A549 treated with Hydrocortisone at 1 μM for 4 hours (cell line): Measurements from ENCODE around the gene LLPH. TPM values are rescaled to one million over a fixed set of nuclear protein-coding genes. Genes with fewer than 3 reads are reported as not detected.

ENCODE experiments used
- total RNA-seq: library from RNA; stranded (reverse); fragments of 200-300 nt; extraction: Qiagen RNA extraction; gene quantifications from 5 replicates; pipeline ENCODE4 v1.2.3, GENCODE V29; 2022

LLPH gene
- total RNA-seq: 49.5 to 56.3 TPM (median 54.3 TPM) in 5 replicates

DNA sequence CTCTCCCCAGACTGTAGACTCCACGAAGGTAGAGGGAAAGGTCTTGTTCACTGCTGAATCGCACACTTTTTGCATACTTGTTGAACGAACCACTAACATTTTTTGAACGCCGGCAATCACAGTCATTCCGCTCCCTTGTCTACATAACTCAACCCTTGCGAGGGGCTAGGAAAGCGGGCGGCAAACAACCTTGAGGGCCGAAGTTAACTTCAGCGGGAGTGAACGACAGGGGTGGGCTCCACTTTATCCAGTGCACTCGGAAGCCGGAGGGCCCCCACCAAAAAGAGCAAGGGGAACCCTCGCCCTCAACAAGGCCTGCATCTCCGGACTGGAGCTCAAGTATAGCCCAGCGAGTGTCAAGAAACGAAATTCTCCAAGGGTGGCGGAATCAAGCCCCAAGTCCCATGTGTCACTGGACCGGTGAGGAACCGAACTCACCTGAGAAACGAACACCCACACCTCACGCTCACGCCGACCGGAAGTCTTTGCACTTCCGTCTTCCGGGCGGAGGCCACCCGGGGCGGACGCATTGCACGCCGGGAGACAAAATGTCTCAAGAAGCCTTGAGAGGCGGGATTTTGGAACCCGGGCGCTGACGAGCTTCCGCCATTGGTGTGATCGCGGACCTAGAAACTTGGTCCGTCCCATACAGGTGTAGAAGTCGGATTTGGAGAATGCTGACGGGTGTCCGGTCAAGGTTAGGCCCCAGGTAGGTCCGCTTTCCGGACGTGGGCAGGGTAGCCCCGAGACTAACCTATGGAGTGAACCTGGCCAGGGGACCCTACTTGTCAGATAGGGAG lies at the start of gene LLPH:
LLPH (minus strand) TSS at position 484 of the 800 bp plus-strand sequence. CDS start 1,644 bp downstream, outside the sequence.

DNA sequence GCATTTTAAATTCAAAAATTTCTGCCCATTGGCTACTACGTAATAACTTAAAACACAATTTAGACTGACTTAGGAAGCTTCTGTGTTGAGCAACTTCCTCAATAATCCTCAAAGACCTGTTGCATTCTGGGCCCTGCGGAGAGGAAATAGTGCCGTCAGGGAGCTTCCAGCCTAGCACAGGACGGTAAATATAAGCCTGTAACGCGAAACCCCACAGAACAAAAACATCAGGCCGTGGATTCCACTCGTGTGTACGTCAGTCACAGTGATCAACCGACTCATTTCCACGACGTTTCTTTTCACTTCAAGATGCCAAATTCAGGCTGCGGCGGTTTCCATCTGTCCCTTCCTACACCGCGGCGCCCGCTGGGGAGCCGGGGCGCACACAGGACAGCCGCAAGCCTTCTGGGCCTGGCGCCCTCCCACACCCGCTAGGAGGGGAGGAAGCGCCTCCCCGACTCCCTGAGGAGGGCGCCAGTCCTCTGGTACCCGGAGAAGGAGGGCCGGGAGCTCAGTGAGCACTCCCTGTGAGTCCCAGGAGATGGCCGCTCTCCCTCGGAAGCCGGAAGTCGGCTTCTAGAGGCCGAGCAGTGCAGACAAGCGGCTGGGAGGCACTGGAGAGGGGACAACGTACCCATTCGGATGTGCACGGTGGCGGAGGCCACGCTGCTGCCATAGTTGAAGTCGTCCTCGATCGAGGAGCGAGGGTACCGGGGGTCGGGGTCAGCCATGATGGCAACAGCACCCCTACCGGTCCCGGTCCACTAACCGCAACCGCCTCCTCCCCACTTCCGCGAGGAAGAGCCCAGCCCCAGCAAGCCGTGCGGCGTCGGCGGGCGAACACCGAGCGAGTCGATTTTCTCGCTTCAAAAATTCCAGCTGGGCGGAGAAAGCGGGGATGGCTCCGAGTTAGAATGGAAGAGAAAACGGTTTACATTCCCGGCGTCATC lies 38.9 kb upstream of the LLPH start, which contains the start of gene TMBIM4:
TMBIM4 (minus strand) TSS at position 776 of the 950 bp plus-strand sequence; CDS start at position 731, 45 bp downstream.

Other genes starting within 250 kb of the LLPH start
- 48.7 to 57.6 TPM (median 52.6 TPM) in 5 replicates for gene TMBIM4, start 39.2 kb upstream of the LLPH start, total RNA-seq
- 0.77 to 1.5 TPM (median 1.2 TPM) in 5 replicates for gene IRAK3, start 58.5 kb upstream of the LLPH start, total RNA-seq
- 1.1 to 1.3 TPM (median 1.3 TPM) in 5 replicates for gene HELB, start 171.7 kb upstream of the LLPH start, total RNA-seq